Fibroblast of lung (primary cell): ENCODE results near the gene TMEM89.

Experiments used
- EZH2 ChIP-seq: IDR thresholded peaks from 2 replicates; pipeline ENCODE4 v1.5.1; 2012; ENCODE audit warnings: low read length, control low read depth, mild to moderate bottlenecking; ENCODE audit errors: missing control alignments
- TF ChIP-seq, protein P1 (sequence below), 2 donors: IDR thresholded peaks in 1 of 2; conservative IDR thresholded peaks in 1 of 2; 1 replicate in 1 of 2; 2 replicates in 1 of 2; pipeline ENCODE4 v1.5.1; 2011 to 2012; ENCODE audit warnings: low read length in 2 of 2, control low read depth in 1 of 2, inconsistent platforms in 1 of 2, low read depth in 1 of 2, mild to moderate bottlenecking in 1 of 2

DNA sequence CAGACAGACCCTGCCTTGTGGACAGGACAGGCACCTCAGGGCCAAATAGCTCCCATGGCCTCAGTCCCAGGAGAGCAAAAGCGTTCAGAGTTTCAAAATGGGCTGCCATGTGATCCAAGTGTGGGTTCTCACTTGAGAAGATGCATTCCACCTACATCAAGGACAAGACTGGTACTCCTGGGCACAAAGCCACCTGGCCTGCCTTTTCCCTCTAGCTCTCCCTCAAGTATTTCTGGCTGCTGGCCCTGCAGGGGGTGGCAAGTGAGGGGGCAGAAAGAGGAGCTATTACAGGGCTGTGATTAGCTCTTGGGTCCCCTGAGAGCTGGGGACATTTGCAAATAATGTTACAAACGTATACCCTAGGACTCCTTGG is 20.0 kb downstream of the TMEM89 start:
- TF ChIP-seq, protein P1, sequence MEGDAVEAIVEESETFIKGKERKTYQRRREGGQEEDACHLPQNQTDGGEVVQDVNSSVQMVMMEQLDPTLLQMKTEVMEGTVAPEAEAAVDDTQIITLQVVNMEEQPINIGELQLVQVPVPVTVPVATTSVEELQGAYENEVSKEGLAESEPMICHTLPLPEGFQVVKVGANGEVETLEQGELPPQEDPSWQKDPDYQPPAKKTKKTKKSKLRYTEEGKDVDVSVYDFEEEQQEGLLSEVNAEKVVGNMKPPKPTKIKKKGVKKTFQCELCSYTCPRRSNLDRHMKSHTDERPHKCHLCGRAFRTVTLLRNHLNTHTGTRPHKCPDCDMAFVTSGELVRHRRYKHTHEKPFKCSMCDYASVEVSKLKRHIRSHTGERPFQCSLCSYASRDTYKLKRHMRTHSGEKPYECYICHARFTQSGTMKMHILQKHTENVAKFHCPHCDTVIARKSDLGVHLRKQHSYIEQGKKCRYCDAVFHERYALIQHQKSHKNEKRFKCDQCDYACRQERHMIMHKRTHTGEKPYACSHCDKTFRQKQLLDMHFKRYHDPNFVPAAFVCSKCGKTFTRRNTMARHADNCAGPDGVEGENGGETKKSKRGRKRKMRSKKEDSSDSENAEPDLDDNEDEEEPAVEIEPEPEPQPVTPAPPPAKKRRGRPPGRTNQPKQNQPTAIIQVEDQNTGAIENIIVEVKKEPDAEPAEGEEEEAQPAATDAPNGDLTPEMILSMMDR (conservative IDR thresholded peaks at IDR 0.05 in 1 of 2, IDR thresholded peaks at IDR 0.05 in 1 of 2; ENCODE audit: low read depth in 1 of 2, low read length in 2 of 2): no peak
- TF ChIP-seq EZH2: no peak
